SJCRH30 (cell line): ENCODE measurements around the gene ANKRD52. TPM values are rescaled to one million over a fixed set of nuclear protein-coding genes. Genes with fewer than 3 reads are reported as not detected.
"Not testable (repeated sequence)": the region's sequence is repeated elsewhere in the genome, so short reads cannot be mapped to it uniquely, and the experiment has no call there.

ENCODE experiments used
- DNase-seq, 2 experiments: peaks; one replicate each; pipeline ENCODE4 v3.0.0-alpha.2; 2015 to 2020
- H3K27ac ChIP-seq: fragments of 250-450 bp; sonication (Bioruptor Pico); 2 replicates; pipeline ENCODE4 v1.5.1; 2020; ENCODE audit warnings: mild to moderate bottlenecking, moderate library complexity
- H3K27me3 ChIP-seq: fragments of 250-450 bp; sonication (Bioruptor Pico); 2 replicates; pipeline ENCODE4 v1.5.1; 2020; ENCODE audit warnings: mild to moderate bottlenecking, moderate library complexity
- H3K36me3 ChIP-seq: fragments of 250-450 bp; sonication (Bioruptor Pico); 2 replicates; pipeline ENCODE4 v1.5.1; 2020; ENCODE audit warnings: mild to moderate bottlenecking, moderate library complexity
- H3K4me1 ChIP-seq: fragments of 250-450 bp; sonication (Bioruptor Pico); 2 replicates; pipeline ENCODE4 v1.5.1; 2020; ENCODE audit warnings: mild to moderate bottlenecking, moderate library complexity
- H3K4me3 ChIP-seq: fragments of 250-450 bp; sonication (Bioruptor Pico); 2 replicates; pipeline ENCODE4 v1.5.1; 2020; ENCODE audit warnings: mild to moderate bottlenecking, moderate library complexity
- H3K9me3 ChIP-seq: fragments of 250-450 bp; sonication (Bioruptor Pico); replicated peaks from 2 replicates; pipeline ENCODE4 v1.5.1; 2020; ENCODE audit warnings: mild to moderate bottlenecking, moderate library complexity
- total RNA-seq: library from RNA; depleted of rRNA; stranded (reverse); fragments of >200 nt; shearing (Covaris generic); gene quantifications from 2 replicates; pipeline ENCODE4 v1.2.3, GENCODE V29; 2014

ANKRD52 gene
- total RNA-seq, 1 experiment from 2014 or later: 12.5 TPM

DNA sequence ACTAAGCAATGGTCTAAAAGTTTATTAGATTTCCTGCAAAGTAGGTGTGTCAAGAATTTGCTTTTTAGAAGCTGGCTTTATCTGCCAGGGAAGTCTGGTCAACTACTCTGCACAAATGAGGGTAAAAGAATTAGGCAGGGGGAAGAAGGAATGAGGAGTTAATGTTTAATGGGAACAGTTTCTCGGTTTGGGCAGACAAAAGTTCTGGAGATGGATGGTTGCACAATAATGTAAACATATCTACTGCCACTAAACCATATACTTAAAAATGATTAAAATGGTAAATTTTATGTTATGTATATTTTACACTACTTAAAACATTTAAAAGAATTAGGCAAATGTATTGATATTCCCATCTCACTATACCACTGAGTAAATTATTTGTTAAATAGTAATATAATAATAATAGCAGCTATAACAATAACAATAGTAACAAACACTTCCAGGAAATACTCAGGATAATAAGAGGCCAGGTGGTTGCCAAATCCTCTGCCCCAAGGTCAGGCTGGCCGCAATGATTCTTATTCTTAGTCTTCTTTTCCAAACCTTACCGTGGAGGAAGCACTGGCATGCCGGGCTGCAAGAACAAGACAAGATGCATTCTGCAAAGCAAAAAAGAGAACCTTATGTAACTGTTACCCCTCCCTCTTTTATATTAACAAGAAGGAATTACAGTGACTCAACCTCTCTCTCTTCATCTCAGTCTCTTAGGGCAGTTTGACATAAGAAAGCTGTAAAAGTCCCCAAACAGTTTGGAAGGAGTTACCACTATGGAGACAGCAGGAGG, 28.1 kb upstream of the ANKRD52 start:
- no peak overlapping the region for H3K27ac ChIP-seq
- H3K36me3 ChIP-seq: peaks cover 76% of the 10 kb centered on the region

GRCh38 chr12:56284263-56284662, 26.1 kb upstream of the ANKRD52 start:
- not testable (repeated sequence) for H3K27me3 ChIP-seq, H3K27ac ChIP-seq, H3K4me3 ChIP-seq, DNase-seq, H3K4me1 ChIP-seq, H3K9me3 ChIP-seq
- peaks cover 77% of the 10 kb centered on the region for H3K36me3 ChIP-seq

More for the DNA sequence above, 28.1 kb upstream of the ANKRD52 start:
- no peaks in the 10 kb centered on the region for H3K27me3 ChIP-seq
- no peaks in the 10 kb centered on the region for H3K9me3 ChIP-seq
- no peak for DNase-seq
- no peak overlapping the region for H3K4me3 ChIP-seq
- H3K4me1 ChIP-seq: no peaks in the 10 kb centered on the region

DNA sequence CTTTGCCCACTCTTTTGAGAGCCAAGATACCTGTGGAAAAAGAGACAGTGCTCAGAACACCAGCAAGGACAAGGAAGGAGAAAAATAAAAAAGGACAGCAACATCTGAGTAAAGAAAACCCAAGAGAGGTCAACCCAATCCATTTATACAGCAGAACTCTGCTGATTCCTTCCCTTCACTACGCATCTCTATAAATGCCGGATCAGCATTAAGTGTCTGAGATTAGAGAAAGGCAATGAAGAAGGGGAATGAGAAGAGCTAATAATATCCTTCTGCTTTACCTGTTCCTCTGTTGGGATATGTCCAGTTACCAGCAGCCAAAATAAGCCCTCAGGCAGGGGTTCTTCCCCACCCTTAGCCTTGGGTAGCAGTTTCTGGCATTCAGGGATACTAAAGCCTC, 24.4 kb upstream of the ANKRD52 start:
- no peak for DNase-seq

DNA sequence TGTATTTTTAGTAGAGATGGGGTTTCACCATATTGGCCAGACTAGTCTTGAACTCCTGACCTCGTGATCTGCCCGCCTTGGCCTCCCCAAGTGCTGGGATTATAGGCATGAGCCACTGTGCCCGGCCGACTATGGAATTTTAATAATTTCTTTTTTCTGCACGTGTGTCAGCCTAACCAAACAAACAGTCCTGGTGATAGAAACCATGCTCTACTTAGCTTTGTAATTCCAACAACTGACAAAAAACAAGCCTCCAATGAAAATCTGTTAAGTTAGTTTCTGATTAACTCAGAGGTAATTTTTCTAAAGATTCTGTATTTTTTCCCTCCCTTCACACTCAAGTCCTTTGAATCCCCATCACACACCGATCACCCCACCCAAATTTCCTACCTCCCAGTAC, 23.8 kb upstream of the ANKRD52 start:
- Histone ChIP-seq H3K4me3 (no peak overlapping the region), H3K36me3 (peaks cover 83% of the 10 kb centered on the region)

More for the DNA sequence above, 24.4 kb upstream of the ANKRD52 start:
- H3K9me3 ChIP-seq: no peaks in the 10 kb centered on the region
- H3K4me3 ChIP-seq: no peak overlapping the region
- no peaks in the 10 kb centered on the region for H3K27me3 ChIP-seq
- H3K4me1 ChIP-seq: no peaks in the 10 kb centered on the region
- H3K27ac ChIP-seq: no peak overlapping the region
- H3K36me3 ChIP-seq: peaks cover 82% of the 10 kb centered on the region

GRCh38 chr12:56280849-56281248, 22.7 kb upstream of the ANKRD52 start:
- peaks cover 81% of the 10 kb centered on the region for H3K36me3 ChIP-seq

More for the DNA sequence above, 23.8 kb upstream of the ANKRD52 start:
- no peak overlapping the region for H3K27ac ChIP-seq
- H3K4me1 ChIP-seq: no peaks in the 10 kb centered on the region
- no peak for DNase-seq
- H3K9me3 ChIP-seq: no peaks in the 10 kb centered on the region
- no peaks in the 10 kb centered on the region for H3K27me3 ChIP-seq

GRCh38 chr12:56278905-56279304, 20.7 kb upstream of the ANKRD52 start:
- H3K4me1 ChIP-seq: no peaks in the 10 kb centered on the region
- H3K27ac ChIP-seq: no peak overlapping the region
- no peaks in the 10 kb centered on the region for H3K9me3 ChIP-seq
- H3K4me3 ChIP-seq: no peak overlapping the region
- no peak for DNase-seq
- peaks cover 83% of the 10 kb centered on the region for H3K36me3 ChIP-seq
- no peaks in the 10 kb centered on the region for H3K27me3 ChIP-seq

More at GRCh38 chr12:56280849-56281248, 22.7 kb upstream of the ANKRD52 start:
- Histone ChIP-seq H3K4me3 (no peak overlapping the region), H3K9me3 (no peaks in the 10 kb centered on the region), H3K27ac (no peak overlapping the region), H3K4me1 (no peaks in the 10 kb centered on the region), H3K27me3 (no peaks in the 10 kb centered on the region)
- no peak for DNase-seq

- Histone ChIP-seq H3K4me3 (no peak overlapping the region), H3K27ac (no peak overlapping the region), H3K4me1 (no peaks in the 10 kb centered on the region), H3K9me3 (no peaks in the 10 kb centered on the region), H3K36me3 (peaks cover 76% of the 10 kb centered on the region), H3K27me3 (no peaks in the 10 kb centered on the region)
- no peak for DNase-seq
These were observed 16.1 kb upstream of the ANKRD52 start for GRCh38 chr12:56274299-56274698.

DNA sequence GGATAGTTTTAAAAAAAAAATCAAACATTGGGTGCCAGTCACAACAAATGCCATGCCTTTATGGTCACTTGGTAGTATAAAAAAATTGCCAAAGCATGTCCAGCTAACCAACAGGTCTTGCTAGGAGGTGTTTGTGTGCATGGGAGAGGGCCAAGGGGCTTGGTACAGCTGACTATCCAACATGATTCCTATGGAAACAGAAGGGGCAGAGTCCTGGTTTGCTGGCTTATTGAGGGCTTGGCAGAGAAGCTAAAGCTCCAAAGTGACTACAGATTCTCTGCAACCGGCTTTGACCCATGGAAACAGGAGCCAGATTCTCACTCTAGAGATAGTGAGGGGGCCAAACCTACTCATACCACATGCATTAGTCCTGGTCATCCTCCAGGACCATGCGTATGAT, 14.3 kb upstream of the ANKRD52 start:
- not testable (repeated sequence) for H3K9me3 ChIP-seq, H3K27ac ChIP-seq, H3K27me3 ChIP-seq, H3K4me3 ChIP-seq, H3K4me1 ChIP-seq, DNase-seq
- H3K36me3 ChIP-seq: peaks cover 60% of the 10 kb centered on the region

- H3K4me1 ChIP-seq: no peaks in the 10 kb centered on the region; the same call in 1 of the 2 replicates
- H3K27ac ChIP-seq: no peak overlapping the region
- H3K9me3 ChIP-seq: no peaks in the 10 kb centered on the region
- no peak overlapping the region for H3K4me3 ChIP-seq
- no peak for DNase-seq
- peaks cover 51% of the 10 kb centered on the region for H3K36me3 ChIP-seq
- H3K27me3 ChIP-seq: no peaks in the 10 kb centered on the region
These were observed 12.8 kb upstream of the ANKRD52 start for GRCh38 chr12:56271031-56271430.

GRCh38 chr12:56267443-56268071, 9.4 kb upstream of the ANKRD52 start:
- H3K27me3 ChIP-seq: no peaks in the 10 kb centered on the region
- no peak overlapping the region for H3K27ac ChIP-seq
- no peak for DNase-seq
- H3K9me3 ChIP-seq: no peaks in the 10 kb centered on the region
- peak overlapping the region; percentile 68 for H3K4me3 ChIP-seq
- peaks cover 25% of the 10 kb centered on the region for H3K36me3 ChIP-seq
- no peaks in the 10 kb centered on the region; the same call in 1 of the 2 replicates for H3K4me1 ChIP-seq

DNA sequence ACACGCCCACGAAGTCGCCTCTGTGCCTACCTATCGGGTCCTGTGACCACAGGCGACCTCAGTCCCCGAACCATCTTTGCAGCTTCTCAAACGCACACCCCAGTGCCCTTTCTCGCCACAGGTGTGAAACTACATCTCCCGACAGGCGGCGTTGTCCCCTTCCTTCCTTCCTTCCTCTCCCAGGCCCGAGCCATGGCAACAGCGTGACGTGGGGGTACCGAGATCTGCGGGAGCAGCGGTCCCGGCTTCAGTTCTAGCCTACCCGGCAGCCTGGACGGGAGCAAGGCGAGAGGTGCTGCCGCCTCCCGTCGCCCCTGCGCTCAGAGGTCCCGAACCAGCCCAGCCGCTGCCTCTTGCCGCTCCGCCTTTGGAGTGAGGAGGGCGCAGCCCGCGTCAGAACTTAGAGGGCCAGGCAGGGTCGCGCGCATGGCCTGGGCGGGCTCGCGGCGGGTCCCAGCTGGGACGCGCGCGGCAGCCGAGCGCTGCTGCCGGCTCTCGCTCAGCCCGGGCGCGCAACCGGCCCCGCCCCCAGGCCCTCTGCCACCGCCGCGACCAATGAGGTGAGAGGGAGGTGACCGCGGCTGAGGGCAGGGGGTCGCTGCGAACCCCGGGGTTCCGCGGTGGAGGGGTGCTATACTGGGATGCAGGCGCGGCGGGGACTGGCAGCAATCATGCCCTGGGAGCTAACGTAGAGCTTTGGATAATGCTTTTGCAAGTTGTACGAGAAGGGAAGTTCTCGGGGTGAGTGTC, 8.7 kb upstream of the ANKRD52 start, which contains the start of gene COQ10A:
Gene COQ10A, plus strand, starts transcription at position 250 of the 750 bp plus-strand sequence. Its CDS starts 177 bp downstream, at position 427.
- Histone ChIP-seq H3K4me3 (peak within 1 kb of the TSS; percentile 68), H3K27me3 (no peaks in the 10 kb centered on the region), H3K9me3 (no peaks in the 10 kb centered on the region), H3K27ac (peak within 1 kb of the TSS; percentile 42; the same call in 1 of the 2 replicates), H3K36me3 (peaks cover 22% of the 10 kb centered on the region), H3K4me1 (peaks cover 3% of the 10 kb centered on the region; the same call in 1 of the 2 replicates)
- DNase-seq: peak; percentile 85 to 89

DNA sequence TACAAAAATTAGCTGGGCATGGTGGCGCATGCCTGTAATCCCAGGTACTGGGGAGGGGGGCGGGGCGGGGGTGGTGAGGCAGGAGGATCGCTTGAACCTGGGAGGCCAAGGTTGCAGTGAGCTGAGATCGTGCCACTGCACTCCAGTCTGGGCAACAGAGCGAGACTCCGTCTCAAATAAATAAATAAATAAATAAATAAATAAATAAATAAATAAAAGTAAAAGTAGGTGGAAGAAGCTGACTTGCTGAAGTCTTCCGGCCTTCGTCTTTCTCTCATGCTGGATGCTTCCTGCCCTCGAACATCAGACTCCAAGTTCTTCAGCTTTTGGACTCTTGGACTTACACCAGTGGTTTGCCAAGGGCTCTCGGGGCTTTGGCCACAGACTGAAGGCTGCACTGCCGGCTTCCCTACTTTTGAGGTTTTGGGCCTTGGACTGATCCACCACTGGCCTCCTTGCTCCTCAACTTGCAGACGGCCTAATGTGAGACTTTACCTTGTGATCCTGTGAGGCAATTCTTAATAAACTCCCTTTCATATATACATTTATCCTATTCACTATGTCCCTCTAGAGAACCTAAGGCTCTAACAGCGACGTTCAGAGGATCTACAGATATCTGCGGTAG, 8.0 kb upstream of the ANKRD52 start:
- H3K4me1 ChIP-seq: not testable (repeated sequence)

GRCh38 chr12:56262955-56263354, 4.8 kb upstream of the ANKRD52 start:
- DNase-seq, H3K27ac ChIP-seq: not testable (repeated sequence)

More for the DNA sequence above, 8.0 kb upstream of the ANKRD52 start:
- not testable (repeated sequence) for DNase-seq, H3K27ac ChIP-seq, H3K9me3 ChIP-seq, H3K27me3 ChIP-seq
- Histone ChIP-seq H3K36me3 (peaks cover 15% of the 10 kb centered on the region), H3K4me3 (peak overlapping the region; percentile 68)

DNA sequence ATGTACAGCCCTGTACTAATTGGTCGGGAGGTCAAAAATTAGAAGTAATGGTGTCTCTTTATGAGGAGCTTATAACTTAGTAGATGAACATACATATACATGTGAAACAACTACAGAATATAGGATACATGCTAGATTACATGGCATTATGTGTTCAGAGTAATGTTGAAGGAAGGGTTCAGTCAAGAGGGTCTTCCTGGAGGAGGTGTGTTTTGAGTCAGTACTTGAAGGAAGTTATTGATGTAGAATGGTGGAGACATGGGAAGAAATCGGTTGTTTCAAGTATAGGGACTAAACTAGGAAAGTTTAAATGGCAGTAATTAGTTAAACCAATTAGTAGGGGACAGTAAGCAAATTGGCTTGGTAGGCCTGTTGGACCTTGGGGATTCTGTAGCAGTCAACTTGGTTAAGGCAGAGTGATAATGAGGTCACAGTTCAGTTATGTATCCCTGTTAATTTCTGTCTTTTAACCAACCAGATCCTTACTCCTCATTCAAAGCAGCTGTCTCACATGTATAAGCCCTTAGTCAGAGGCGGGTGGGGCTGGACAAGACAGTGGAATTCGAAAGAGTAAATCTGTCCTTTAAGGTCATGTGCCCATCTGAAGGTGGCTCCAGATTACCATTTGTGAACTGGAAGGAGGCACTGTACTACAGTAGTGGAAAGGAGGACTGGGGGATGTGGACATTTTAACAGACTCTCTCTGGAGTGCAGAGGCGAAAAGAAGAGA, 3.5 kb upstream of the ANKRD52 start:
- peak overlapping the region; percentile 41 for H3K27ac ChIP-seq
- H3K27me3 ChIP-seq: no peaks in the 10 kb centered on the region
- H3K4me3 ChIP-seq: no peak overlapping the region
- H3K36me3 ChIP-seq: no peaks in the 10 kb centered on the region
- H3K9me3 ChIP-seq: no peaks in the 10 kb centered on the region
- peaks cover 13% of the 10 kb centered on the region; the same call in 1 of the 2 replicates for H3K4me1 ChIP-seq
- DNase-seq: peak; percentile 47 to 57

More at GRCh38 chr12:56262955-56263354, 4.8 kb upstream of the ANKRD52 start:
- not testable (repeated sequence) for H3K4me1 ChIP-seq, H3K36me3 ChIP-seq, H3K4me3 ChIP-seq, H3K27me3 ChIP-seq, H3K9me3 ChIP-seq
